Inflammatory macrophage treated with lipopolysaccharide for 1 hour (primary cell): Measurements from ENCODE around the gene SLC30A10.
"Not testable (repeated sequence)": the region's sequence is repeated elsewhere in the genome, so short reads cannot be mapped to it uniquely, and the experiment has no call there.

Experiments used
- DNase-seq, 2 donors: peaks; one replicate each; pipeline ENCODE4 v3.0.0-alpha.2; 2020 to 2022

SLC30A10 gene

DNA sequence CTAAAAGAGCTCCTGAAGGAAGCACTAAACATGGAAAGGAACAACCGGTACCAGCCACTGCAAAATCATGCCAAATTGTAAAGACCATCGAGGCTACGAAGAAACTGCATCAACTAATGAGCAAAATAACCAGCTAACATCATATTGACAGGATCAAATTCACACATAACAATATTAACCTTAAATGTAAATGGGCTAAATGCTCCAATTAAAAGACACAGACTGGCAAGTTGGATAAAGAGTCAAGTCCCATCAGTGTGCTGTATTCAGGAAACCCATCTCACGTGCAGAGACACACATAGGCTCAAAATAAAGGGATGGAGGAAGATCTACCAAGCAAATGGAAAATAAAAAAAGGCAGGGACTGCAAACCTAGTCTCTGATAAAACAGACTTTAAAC is 39.7 kb downstream of the SLC30A10 start:
- not testable (repeated sequence) for DNase-seq

DNA sequence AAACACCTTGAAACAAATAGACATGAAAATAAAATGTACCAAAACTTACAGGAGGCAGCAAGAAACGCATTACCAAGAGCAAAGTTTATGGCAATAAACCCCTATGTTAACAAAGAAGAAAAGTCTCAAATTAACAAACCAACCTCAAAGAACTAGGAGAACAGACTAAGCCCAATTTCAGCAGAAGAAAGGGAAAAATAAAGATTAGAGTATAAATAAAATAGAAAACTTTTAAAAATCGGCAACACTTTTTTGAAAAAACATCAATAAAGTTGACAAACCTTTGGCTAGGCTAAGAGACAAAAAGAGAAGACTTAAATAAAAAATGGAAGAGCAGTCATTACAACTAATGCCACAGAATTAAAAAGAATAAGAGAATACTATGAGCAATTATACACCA is 42.7 kb downstream of the SLC30A10 start:
- no peak for DNase-seq

DNA sequence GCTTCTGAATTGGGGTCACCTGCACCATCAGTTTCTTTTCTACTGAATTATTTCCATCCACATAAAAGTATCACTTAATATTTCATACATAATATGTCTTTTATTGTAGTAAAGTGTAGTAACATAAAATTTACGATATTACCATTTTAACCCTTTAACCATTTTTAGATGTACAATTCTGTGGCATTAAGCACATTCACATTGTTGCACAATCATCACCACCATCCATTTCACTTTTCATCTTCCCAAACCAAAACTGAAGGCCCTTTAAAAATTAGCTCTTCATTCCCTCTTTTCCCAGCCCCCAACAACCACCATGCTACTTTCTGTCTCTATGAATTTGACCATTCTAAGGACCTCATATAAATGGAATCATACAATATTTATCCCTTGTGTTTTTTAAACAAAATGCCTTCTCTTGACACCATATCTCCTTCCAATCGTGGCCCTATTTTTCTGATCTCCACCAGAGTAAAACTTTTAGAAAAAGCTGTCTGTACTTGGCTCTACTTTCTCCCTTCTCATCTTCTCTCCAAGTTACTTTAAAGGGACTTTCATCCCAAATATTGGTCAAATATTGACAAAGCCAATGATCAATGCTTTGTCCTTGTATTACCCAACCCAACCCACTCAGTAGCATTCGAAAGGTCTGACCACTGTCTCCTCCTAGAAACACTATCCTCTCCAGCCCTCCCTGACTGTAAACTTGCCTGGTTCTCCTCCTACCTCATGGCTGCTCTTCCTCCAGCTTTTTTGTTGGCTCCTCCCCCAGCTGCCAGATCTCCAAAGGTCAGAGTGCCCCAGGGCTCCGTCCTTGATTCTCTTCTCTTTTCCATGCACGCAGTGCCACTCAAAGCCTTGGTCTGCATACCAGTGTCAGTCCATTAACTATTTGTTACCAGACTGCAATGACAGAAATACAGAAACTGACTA is 44.7 kb downstream of the SLC30A10 start:
- DNase-seq: no peak

DNA sequence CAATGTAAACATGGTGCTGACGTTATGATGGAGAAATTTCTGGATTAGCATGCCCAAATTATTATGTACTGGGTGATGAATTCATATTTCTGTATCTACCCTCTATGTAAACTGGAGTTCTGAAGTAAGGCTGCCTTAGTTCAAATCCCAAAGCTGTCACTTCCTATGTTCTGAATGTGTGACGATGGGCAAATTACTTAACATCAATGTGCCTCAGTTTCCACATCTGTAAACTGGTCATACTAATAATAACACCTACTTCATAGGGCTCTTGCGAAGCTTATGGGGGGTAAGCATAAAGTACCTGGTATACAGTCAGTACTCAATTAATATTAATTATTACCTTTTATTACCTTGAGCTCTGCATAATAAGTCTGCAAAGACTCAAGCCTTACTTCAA is 45.6 kb downstream of the SLC30A10 start:
- no peak for DNase-seq

DNA sequence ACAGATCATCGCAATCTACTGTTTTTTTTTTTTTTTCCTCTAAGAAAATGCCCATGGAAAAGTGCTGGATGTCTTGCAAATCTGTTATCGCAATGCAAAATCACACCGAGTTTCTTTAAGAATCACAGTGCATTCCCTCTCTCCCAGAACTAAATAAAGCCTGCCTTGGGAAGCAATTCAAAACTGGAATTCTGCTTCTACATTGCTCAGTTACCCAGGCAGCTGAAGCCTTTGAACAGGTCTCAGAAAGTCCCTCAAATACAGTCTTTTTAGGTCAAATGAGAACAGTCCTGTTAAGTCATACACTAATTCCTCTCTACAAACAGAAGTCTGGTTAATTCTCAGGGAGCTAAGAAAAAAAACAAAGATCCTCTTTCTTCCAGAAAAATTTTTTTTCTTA is 46.3 kb downstream of the SLC30A10 start:
- no peak for DNase-seq

DNA sequence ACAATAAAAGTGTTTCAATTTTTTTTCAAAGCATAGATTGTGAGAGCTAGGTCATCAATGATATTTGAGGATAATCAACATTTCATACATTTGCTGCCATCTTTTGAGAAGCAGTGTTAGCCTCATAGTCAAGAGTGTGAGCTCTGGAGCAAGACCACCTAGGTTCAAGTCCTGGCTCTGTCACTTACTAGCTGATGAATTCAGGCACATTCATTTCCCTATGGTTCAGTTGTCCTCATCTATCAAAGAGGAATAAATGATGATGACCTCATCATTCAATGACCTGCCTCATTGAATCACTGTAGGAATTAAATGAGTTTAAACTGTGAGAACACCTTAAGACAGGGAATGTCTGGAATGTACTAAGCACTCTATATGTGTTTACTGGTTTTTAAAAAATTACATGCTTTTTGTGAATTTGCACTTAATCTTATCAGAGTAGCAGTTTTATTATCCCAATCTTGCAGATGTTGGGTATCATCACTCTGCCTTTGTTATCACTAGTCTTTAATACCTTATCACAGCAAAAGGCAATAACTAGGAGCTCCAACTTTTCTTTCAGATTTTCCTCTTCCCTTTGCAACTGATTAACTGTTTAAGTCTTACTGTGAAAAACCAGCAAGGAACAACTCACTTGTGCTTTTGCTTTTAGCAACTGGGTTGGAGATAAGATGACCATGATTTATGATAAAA is 47.4 kb downstream of the SLC30A10 start:
- DNase-seq: no peak

DNA sequence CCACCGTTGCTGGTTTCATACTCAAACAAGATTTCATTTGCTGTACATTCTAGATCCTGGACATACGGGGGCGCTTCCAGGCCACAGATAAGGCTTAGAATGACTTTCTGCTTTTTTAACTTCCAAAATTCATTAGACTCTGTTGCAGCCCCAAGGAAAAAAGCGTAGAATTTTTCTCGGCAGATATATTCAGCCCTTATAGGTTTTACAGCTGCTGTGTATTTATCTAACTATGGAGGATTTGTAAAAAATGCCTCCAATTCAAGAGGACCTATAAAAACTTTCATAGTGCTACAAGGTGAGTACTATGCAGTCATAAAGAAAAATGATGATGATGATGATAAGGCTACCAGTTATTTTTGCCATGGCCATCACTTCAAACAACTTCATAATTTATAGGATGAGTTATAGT is 51.6 kb downstream of the SLC30A10 start:
- no peak for DNase-seq

DNA sequence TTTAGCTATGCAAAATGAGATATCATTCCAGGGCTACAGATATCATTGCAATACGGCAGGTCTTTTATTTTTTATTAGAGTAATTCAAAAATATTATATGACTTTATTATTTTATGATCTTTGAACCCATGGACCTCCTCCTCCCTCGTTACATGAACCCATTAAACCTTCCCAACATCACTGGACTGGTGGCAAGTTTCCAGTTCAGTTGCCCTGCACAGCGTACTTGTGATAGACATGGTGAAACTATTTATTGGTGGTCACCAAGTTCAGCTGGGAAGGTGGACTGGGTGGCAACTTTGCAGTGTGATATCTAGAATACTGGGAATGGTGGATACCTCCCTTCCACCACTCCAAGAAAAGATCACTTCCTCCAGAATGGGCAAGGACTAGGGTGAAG is 52.5 kb downstream of the SLC30A10 start:
- no peak for DNase-seq

DNA sequence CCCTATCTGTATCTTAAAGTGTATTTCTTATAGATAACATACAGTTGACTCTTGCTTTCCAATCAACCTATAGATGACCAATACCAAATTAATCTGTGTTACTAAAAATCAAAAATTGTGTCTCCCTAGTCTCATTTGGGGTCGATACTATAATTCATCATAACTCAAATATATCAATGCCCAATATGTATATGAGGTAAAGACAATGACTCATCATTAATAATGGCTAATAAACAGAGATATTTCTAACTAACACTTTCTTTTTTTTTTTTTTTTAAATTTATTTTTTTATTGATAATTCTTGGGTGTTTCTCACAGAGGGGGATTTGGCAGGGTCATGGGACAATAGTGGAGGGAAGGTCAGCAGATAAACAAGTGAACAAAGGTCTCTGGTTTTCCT is 55.8 kb downstream of the SLC30A10 start:
- not testable (repeated sequence) for DNase-seq

DNA sequence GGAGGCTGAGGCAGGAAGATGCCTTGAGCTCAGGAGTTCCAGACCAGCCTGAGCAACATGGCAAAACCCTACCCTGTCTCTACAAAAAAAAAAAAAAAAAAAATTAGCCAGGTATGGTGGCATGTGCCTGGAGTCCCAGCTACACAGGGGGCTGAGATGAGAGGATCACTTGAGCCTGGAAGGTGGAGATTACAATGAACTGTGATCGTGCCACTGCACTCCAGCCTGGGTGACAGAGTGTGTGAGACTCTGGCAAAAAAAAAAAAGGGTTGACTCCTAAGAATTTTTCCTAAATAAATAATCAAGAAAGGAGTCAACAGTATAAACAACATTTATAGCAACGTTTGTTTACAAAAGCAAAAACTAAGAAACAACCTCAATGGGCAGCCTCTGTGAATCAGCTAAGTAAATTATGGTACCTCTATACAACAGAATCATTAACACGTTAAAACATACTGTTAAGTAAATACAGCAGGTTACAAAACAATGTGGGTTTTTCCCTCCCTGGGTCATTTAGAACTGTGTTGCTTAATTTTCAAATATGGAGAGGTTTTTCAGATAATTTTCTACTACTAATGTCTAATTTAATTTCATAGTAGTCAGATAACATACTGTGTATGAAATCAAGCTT is 56.8 kb downstream of the SLC30A10 start:
- no peak for DNase-seq

DNA sequence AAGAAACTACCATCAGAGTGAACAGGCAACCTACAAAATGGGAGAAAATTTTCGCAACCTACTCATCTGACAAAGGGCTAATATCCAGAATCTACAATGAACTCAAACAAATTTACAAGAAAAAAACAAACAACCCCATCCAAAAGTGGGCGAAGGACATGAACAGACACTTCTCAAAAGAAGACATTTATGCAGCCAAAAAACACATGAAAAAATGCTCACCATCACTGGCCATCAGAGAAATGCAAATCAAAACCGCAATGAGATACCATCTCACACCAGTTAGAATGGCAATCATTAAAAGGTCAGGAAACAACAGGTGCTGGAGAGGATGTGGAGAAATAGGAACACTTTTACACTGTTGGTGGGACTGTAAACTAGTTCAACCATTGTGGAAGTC is 59.7 kb downstream of the SLC30A10 start:
- DNase-seq: not testable (repeated sequence)
